ENCODE measurements around the gene TAGLN. TPM values are rescaled to one million over a fixed set of nuclear protein-coding genes. Genes with fewer than 3 reads are reported as not detected.

The TAGLN gene
- total RNA-seq, 1 donor from 2014 or later = 12.9 TPM

DNA sequence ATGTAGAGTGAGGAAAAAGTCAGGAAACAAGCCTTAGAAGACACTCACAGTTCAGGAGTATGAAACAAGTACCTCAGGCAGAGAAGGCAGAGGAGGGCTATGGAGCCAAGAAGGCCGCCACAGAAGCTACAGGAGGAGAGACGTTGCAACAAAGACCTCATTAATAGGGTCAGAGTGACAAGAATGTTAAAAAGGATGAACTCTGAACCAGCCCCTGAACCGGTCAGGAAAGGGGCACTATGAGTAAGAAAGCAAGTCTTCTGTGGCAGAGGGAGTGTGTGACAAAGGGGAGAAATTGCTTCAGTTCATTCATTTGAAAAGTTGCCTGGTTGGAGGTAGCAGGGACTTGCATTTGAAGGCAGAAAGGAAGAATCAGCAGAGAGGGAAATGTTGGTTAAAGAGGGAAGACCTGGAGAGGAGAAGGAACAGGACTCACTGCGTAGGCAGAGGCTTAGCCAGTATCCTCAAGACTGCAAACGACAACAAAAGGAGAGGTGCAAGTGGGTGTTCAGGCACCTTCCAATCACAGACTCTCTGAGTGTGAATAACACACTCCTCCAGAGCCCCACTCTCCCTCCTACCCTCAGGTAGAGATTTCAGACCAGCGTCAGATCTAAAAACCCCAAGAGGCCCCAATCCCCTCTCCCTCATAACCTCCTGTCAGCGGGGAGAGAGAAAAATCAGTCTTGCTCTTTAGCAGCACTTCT is 15.4 kb downstream of the TAGLN start:
- no peak for DNase-seq

DNA sequence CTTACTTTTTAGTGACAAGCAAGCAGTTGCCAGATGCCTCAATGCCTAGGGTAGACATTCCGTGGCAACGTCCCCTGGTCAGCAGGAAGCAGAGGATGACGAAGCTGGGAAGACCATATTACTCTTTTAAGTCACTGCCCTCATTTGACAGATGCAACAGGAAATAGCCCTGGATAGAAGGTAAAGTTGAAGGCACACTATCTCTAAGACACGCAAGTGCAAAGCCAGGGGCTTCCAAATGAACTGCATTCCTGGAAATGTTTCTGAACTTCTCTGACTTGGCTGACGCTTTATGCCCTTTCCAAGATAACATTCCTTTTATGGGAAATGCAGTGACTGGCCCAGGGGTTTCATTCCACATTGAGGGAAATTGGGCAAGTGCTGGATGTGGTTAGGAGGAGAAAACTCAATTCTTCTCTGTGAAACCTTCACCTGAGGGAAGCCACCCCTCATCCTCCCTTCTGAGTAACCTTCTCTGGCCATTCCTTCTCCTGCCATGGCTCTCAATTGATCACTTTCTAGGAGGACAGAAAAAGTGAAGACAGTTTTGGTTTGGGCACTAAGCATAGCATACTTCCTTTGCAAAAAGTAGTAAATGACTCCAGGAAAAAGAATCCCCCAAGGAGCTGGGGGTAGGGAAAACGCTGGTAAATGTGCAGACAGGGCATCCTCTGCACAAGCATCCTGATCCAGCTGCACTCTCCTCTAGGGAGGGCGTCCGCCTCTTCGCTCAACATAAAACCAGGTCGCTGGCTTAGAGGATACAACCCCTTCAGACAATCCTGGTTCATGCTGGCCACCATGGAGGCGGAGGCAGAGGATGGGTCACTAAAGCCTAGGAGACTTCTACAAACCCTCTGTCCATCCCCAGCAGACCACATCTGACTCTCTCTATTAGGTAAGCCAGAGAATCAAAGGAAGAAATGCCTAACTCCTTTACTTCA is 18.2 kb downstream of the TAGLN start:
- DNase-seq = no peak

- DNase-seq = no peak
Measured at GRCh38 chr11:117218133-117218915, 19.2 kb downstream of the TAGLN start.

GRCh38 chr11:117219001-117219400 is 19.8 kb downstream of the TAGLN start:
- no peak for DNase-seq

- no peak for DNase-seq
Measured at GRCh38 chr11:117219455-117219854, 20.3 kb downstream of the TAGLN start.

DNA sequence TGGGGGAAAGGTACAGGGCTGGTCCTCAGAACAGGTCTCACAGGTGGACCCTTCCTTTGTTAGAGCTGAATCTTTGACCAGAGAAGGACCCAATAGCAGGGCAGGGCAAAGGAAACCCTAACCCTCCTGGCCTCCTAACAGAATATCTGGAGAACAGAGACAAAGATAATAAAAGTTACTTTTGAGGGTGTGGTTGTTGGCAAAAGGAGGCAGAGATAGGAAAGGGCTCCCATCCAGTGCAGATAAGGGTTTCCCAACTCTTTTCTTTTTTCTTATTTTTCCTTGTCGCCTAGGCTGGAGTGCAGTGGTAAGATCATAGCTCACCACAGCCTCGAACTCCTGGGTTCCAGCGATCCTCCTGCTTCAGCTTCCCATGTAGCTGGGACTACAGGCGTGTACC is 20.8 kb downstream of the TAGLN start:
- DNase-seq = no peak

DNA sequence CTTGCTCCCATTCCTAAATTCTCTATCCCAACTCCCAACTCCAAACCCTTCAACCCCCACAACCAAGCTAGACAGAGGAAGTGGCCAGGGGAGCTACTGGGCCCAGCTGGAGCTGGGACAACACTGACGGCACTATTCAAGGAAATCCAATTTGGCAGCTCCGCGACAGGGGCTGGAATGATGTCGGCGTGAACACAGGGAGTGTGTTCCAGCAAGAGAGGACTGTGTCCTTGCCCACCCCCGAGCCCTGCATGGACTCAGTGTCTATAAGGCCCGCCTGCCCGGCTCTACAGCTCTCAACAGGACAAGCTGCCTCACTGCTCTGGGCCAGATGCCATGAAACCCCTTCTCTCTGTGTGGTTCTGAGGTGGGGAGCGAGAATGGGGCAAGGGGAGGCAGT is 21.4 kb downstream of the TAGLN start:
- no peak for DNase-seq

GRCh38 chr11:117220999-117221774 is 22.0 kb downstream of the TAGLN start:
- no peak for DNase-seq

DNA sequence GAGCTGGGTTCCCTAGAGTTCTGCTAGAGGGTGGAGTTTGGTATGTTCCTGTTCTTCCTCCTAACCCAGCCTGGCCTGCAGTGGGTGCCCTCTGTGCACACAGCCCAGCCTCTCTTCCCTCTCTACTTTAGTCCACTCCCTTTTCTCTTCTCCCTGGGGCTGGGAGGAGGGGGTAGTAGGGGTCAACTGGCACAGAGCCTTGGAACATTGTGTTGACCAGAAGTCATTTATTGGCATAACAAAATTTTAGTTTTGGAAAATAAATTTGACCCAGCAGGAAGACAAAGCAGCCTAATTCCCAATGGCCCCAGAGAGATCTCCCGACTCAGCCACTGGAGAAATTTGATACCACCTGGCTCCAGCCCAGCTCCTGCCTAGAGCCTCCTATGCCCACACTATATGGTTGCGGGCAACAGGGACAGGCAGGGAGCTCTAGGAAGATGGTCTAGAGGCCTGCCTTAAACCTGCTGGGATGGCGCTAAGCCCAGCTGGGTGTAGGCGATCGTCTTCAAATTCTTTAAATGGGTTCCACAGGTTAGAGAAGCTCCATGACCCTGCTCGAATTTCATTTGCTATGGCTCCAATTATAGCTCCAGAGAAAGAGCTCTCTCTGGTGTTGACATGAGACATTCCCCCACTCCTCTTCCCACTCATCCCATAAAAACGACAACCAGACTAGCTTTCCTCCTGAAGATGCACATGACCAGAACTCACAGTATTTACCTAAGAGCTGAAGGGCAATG is 22.8 kb downstream of the TAGLN start:
- DNase-seq = no peak

GRCh38 chr11:117222991-117223740 is 24.0 kb downstream of the TAGLN start:
- no peak for DNase-seq

- no peak for DNase-seq
Measured at GRCh38 chr11:117223741-117224689, 24.8 kb downstream of the TAGLN start.

- DNase-seq = no peak
Measured at GRCh38 chr11:117225553-117226170, 26.5 kb downstream of the TAGLN start.

DNA sequence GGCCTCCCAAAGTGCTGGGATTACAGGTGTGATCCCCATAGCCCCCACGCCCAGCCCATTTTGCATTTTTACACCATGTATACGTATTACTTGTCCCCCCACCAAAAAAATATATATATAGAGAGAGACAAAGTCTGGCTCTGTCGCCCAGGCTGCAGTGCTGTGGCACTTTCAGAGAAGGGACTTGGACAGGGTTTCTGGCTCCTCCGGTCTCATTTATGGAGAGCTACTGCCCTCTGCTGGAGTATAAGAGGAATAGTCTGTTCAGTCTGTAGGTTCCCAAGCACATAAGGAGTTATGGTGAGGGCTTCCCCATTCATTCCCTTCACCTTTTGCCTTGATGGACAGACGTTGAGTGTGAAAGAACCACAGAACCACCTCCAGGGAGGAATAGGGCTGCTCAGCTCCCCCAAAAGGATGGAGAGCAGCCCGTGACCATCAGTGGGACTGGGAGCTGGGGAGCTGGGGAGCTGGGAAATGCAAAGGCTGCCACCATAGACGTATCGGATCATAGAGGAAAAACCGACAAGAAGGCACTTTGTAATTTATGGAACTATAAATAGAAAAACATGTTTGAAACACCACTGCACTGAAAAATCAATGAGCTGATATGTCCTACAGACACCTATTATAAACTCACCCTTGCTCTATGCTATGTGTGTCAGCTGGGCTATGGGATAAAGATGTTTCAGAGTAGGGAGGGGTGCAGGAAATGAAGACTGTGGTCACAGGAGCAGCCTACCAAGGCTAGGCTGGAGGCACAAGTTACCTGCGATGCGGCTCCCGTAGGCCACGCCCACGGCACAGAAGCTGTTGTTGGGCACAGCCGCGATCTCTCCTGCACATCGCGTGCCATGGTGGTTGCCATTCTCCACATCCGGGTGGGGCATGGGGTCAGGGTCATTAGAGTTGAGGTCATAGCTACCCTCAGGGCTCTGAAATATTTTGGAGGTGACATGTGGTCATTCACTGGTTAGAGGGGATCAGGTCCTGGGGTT is 27.5 kb downstream of the TAGLN start:
- DNase-seq = peak; percentile 35

- no peak for DNase-seq
Measured at GRCh38 chr11:117228091-117228490, 28.9 kb downstream of the TAGLN start.

GRCh38 chr11:117229411-117229810 is 30.2 kb downstream of the TAGLN start:
- no peak for DNase-seq

DNA sequence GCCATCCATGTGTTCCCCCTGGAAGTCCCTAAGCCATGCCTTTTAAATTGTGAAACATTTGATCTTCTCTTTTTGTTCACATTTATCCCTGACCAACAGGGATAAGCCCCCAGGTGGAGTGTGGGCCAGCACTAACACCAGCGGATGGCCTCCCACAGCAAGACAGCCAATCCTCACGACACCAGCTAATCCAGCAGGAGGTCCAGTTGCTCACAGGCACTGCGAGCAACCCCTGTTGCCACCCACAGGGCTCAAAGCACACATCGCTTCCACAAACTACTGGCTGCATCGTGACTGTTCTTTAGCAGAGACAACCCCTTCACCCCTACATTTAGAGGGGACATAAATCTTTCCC is 30.7 kb downstream of the TAGLN start:
- no peak for DNase-seq

DNA sequence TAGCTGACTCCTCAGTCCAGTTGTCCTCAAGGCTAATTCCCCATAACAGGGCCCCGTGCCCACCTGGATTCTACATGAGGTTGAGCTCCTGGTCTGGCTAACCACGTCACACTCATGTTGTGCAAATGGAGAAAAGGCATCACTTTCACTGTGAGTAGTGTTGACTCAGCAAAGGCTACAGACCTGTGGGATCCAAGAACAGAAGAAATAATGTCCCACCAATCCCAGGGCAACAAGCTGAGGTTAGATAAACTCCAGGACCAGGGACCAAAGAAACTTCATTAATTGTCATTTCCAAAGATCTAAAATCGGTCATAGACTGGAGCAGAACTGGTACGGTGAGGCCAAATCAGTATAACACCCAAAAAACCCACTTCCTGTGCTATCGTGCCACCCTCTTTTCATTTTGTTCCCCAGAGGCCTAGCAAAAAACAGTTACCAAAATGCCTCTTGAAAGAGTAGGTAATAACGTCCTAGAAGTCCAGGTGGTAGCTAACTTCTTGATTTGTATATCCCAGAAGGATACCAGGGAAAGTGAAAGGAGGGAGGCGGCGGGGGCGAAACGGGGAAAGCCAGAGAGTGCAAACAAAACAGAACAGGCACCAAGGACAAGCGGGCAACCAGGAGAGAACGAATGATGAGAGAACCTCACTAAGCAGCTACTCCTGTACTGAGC is 31.3 kb downstream of the TAGLN start:
- no peak for DNase-seq
